Stimulated activated effector memory CD8-positive, alpha-beta T cell treated with anti-CD3 and anti-CD28 coated beads, Interleukin-12 subunit alpha, Interleukin-12 subunit beta, amount 100 ng/mL, for 72 hours (primary cell): ENCODE results near the gene CYS1.

Experiments used
- ATAC-seq: fragments of 150-1000 bp; cut with Tn5 transposase; 2 replicates; pipeline ENCODE4 v1.10.0; 2021
- DNase-seq, 2 donors: peaks; one replicate each; pipeline ENCODE4 v3.0.0; 2021 to 2022; ENCODE audit warnings: low spot score in 2 of 2
- H3K27ac Mint-ChIP-seq: one replicate; pipeline ENCODE4 v1.8.0; 2022; ENCODE audit warnings: mild to moderate bottlenecking, mixed read lengths
- H3K36me3 Mint-ChIP-seq: one replicate; pipeline ENCODE4 v1.8.0; 2022; ENCODE audit warnings: mild to moderate bottlenecking, mixed read lengths
- H3K4me1 Mint-ChIP-seq: one replicate; pipeline ENCODE4 v1.8.0; 2022; ENCODE audit warnings: mixed read lengths
- H3K4me3 Mint-ChIP-seq: one replicate; pipeline ENCODE4 v1.8.0; 2022; ENCODE audit warnings: mild to moderate bottlenecking, mixed read lengths
- H3K9me3 Mint-ChIP-seq: one replicate; pipeline ENCODE4 v1.8.0; 2022; ENCODE audit warnings: mixed read lengths

Gene CYS1

DNA sequence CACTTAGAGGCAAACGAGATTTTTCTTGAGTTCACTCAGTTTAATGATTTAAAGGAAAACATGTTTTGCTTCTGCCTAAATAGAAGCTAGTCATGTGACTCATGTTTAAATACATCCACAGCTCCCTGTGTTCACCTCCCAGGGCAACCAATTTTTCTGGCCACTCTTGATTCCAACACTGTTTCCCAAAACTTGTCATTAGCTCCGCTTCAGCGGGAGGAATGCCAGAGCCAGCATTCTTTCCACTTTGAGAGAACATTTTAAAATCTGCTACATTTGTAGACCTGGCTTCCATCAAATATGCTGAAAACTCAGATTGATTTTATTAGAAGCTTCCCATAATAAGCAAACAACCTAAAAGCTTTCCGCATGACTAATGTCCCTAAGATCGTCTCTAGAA is 2.8 kb upstream of the CYS1 start:
- no peak for ATAC-seq
- no peak for DNase-seq
- Mint-ChIP-seq H3K27ac (no peak overlapping the region), H3K9me3 (no peaks in the 10 kb centered on the region), H3K4me1 (peaks cover 12% of the 10 kb centered on the region), H3K36me3 (no peaks in the 10 kb centered on the region), H3K4me3 (no peak overlapping the region)

DNA sequence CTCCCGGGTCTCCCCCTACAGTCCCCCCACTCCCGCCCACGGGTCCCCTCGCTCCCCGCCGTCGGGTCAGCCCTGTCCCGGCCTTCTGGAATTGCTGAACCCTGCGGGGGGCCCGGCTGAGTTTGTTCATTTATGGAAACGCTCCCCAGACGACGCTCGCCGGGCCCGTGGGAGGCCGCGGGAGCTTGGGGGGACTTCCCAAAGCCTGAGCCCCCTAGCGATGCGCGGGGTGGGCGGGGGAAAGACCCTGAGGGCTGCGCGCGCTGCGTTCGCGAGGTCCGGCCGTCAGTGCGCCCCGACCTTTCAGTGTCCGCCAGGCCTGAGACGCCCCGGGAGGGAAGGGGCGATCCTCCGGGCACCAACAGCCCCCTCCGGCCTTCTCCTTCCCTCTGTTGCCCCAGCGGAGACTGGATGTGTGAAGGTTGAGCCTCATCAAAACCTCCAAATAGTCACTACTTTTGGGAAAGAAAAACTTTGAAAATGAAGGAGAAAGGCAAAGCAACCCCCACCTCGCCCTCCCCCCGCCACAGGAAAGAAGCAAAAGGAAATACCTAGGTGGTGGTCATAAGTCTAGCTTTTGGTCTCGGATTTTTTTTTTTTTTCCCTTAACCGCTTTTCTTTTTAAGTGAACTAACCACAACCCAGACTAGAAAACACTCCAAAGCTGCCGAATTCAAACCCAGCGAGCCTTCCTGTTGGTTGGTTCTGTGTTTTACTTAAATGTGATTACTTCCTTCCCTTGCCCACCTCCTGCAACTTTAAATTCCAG is 509 bp upstream of the CYS1 start:
- Mint-ChIP-seq H3K9me3 (no peaks in the 10 kb centered on the region), H3K4me3 (peak overlapping the region; percentile 64), H3K4me1 (peaks cover 22% of the 10 kb centered on the region), H3K27ac (no peak overlapping the region), H3K36me3 (no peaks in the 10 kb centered on the region)
- ATAC-seq (peak; percentile 34), DNase-seq (peak in 1 of 2 donors; percentile 63)

GRCh38 chr2:10079266-10079869 is 843 bp downstream of the CYS1 start:
- peak; percentile 62 for ATAC-seq
- Mint-ChIP-seq H3K4me1 (peaks cover 19% of the 10 kb centered on the region), H3K36me3 (no peaks in the 10 kb centered on the region), H3K27ac (no peak overlapping the region), H3K9me3 (no peaks in the 10 kb centered on the region), H3K4me3 (peak overlapping the region; percentile 68)
- peak in 1 of 2 donors; percentile 21 for DNase-seq

- H3K4me3 Mint-ChIP-seq: peak overlapping the region; percentile 68
- no peaks in the 10 kb centered on the region for H3K36me3 Mint-ChIP-seq
- no peaks in the 10 kb centered on the region for H3K9me3 Mint-ChIP-seq
- no peak overlapping the region for H3K27ac Mint-ChIP-seq
- H3K4me1 Mint-ChIP-seq: peaks cover 16% of the 10 kb centered on the region
- ATAC-seq (no peak), DNase-seq (no peak)
Measured at GRCh38 chr2:10078704-10079265, 1.4 kb downstream of the CYS1 start.

DNA sequence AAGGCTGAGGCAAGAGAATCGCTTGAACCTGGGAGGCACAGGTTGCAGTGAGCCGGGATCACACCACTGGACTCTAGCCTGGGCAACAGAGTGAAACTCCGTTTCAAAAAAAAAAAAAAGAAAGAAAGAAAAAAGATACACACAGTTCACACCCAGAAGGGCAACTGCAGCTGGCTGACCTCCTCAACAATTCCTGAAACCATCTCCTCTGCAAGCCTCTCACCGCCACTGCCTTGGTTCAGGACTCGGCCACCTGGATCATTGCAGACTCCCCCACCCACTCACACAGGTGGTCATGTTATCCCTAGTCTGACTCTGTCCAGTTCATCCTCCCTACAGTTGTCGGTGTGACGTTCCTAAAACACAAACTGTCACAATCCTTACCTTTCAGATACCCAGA is 2.2 kb downstream of the CYS1 start:
- Mint-ChIP-seq H3K4me1 (peaks cover 16% of the 10 kb centered on the region), H3K9me3 (no peaks in the 10 kb centered on the region), H3K27ac (no peak overlapping the region), H3K36me3 (no peaks in the 10 kb centered on the region), H3K4me3 (no peak overlapping the region)
- DNase-seq: no peak
- no peak for ATAC-seq

GRCh38 chr2:10076988-10077527 is 3.2 kb downstream of the CYS1 start:
- peaks cover 23% of the 10 kb centered on the region for H3K4me1 Mint-ChIP-seq
- no peak overlapping the region for H3K4me3 Mint-ChIP-seq
- DNase-seq: no peak
- no peak for ATAC-seq
- no peaks in the 10 kb centered on the region for H3K9me3 Mint-ChIP-seq
- H3K27ac Mint-ChIP-seq: no peak overlapping the region
- no peaks in the 10 kb centered on the region for H3K36me3 Mint-ChIP-seq

- peaks cover 23% of the 10 kb centered on the region for H3K4me1 Mint-ChIP-seq
- no peaks in the 10 kb centered on the region for H3K36me3 Mint-ChIP-seq
- H3K27ac Mint-ChIP-seq: no peak overlapping the region
- no peak for ATAC-seq
- DNase-seq: no peak
- H3K4me3 Mint-ChIP-seq: no peak overlapping the region
- no peaks in the 10 kb centered on the region for H3K9me3 Mint-ChIP-seq
Measured at GRCh38 chr2:10076511-10076910, 3.7 kb downstream of the CYS1 start.

DNA sequence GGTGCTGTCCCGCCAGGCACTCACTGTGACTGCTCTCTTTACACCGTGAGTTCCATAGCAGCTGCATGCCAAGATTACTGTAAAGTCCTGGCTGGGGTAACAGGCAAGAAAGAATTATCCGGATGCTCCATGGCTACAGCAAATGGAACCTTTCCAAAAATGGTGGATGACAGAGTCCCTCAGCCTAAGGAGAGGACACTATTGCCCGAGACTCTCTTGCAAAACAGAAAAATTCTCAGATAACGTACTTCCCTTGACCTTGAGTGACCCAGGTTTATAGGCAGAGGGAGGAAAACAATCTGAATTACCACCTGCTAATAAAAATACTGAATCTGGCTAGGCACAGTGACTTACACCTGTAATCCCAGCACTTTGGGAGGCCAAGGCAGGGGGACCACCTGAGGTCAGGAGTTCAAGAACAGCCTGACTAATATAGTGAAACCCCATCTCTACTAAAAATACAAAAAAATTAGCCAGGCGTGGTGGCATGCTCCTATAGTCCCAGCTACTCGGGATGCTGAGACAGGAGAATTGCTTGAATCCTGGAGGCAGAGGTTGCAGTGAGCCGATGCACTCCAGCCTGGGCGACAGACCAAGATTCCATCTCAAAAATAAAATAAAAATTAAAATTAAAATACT is 4.5 kb downstream of the CYS1 start:
- Mint-ChIP-seq H3K36me3 (no peaks in the 10 kb centered on the region), H3K4me1 (peaks cover 18% of the 10 kb centered on the region), H3K4me3 (no peak overlapping the region), H3K9me3 (no peaks in the 10 kb centered on the region), H3K27ac (no peak overlapping the region)
- DNase-seq (no peak), ATAC-seq (no peak)

DNA sequence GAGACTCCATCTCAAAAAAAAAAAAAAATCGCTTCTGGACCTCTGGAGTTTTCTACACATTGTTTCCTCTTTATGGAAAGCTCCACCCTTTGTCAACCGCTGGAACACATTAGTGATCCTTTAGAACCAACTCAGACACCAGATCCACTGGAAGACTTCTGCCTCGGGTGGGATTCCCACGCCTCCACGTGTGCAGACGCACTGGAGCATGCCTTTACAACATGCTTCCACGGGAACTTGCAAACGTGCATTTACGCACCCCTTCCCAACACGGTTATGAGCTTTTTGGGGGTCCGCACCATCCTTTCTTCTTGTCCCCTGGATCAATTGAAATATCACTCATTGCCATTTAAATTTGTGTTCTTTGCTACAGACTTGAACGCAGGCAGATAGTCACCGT is 5.1 kb downstream of the CYS1 start:
- Mint-ChIP-seq H3K36me3 (no peaks in the 10 kb centered on the region), H3K4me1 (peaks cover 18% of the 10 kb centered on the region), H3K27ac (no peak overlapping the region), H3K4me3 (no peak overlapping the region), H3K9me3 (no peaks in the 10 kb centered on the region)
- no peak for ATAC-seq
- DNase-seq: no peak

DNA sequence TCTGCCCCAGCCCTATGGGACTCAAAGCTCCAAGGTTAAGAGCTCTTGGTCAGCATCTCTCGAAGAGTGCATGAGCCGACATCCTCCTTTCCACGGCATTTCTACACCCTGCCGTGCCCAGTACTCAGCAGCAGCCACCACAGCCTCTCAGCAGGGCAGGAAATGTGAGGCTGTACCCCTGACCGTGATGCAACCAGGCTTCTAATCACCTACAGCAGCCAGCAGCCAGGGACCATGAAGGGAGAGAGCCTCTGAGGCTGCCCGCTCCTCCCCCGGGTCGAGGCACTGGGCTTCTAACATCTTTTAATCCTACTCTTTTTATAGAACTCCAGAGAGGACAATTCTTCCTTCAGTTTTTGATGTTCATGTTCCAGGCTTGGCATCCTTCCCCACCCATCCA is 6.5 kb downstream of the CYS1 start:
- ATAC-seq (no peak), DNase-seq (no peak)
- no peaks in the 10 kb centered on the region for H3K9me3 Mint-ChIP-seq
- H3K27ac Mint-ChIP-seq: no peak overlapping the region
- H3K4me1 Mint-ChIP-seq: peaks cover 18% of the 10 kb centered on the region
- no peaks in the 10 kb centered on the region for H3K36me3 Mint-ChIP-seq
- no peak overlapping the region for H3K4me3 Mint-ChIP-seq

GRCh38 chr2:10072656-10073480 is 7.3 kb downstream of the CYS1 start:
- ATAC-seq (peak; percentile 93), DNase-seq (peak; percentile 67 to 83)
- peaks cover 2% of the 10 kb centered on the region for H3K9me3 Mint-ChIP-seq
- H3K36me3 Mint-ChIP-seq: no peaks in the 10 kb centered on the region
- peaks cover 18% of the 10 kb centered on the region for H3K4me1 Mint-ChIP-seq
- no peak overlapping the region for H3K27ac Mint-ChIP-seq
- no peak overlapping the region for H3K4me3 Mint-ChIP-seq

- Mint-ChIP-seq H3K36me3 (no peaks in the 10 kb centered on the region), H3K4me1 (peaks cover 12% of the 10 kb centered on the region), H3K4me3 (no peak overlapping the region), H3K9me3 (peaks cover 4% of the 10 kb centered on the region), H3K27ac (no peak overlapping the region)
- DNase-seq: no peak
- ATAC-seq: no peak
Measured at GRCh38 chr2:10071595-10071994, 8.6 kb downstream of the CYS1 start.

- peaks cover 8% of the 10 kb centered on the region for H3K4me1 Mint-ChIP-seq
- no peaks in the 10 kb centered on the region for H3K36me3 Mint-ChIP-seq
- DNase-seq (no peak), ATAC-seq (no peak)
- peaks cover 4% of the 10 kb centered on the region for H3K9me3 Mint-ChIP-seq
- H3K27ac Mint-ChIP-seq: no peak overlapping the region
- no peak overlapping the region for H3K4me3 Mint-ChIP-seq
Measured at GRCh38 chr2:10071176-10071575, 9.0 kb downstream of the CYS1 start.

- no peak for DNase-seq
- H3K4me1 Mint-ChIP-seq: peaks cover 16% of the 10 kb centered on the region
- H3K4me3 Mint-ChIP-seq: no peak overlapping the region
- H3K36me3 Mint-ChIP-seq: no peaks in the 10 kb centered on the region
- H3K9me3 Mint-ChIP-seq: peaks cover 4% of the 10 kb centered on the region
- ATAC-seq: no peak
- H3K27ac Mint-ChIP-seq: no peak overlapping the region
Measured at GRCh38 chr2:10067881-10068280, 12.3 kb downstream of the CYS1 start.

GRCh38 chr2:10067330-10067729 is 12.9 kb downstream of the CYS1 start:
- Mint-ChIP-seq H3K4me3 (no peak overlapping the region), H3K4me1 (peaks cover 10% of the 10 kb centered on the region), H3K36me3 (no peaks in the 10 kb centered on the region), H3K9me3 (peaks cover 4% of the 10 kb centered on the region), H3K27ac (no peak overlapping the region)
- ATAC-seq: no peak
- DNase-seq: no peak
